H9 (cell line): ENCODE data around the gene SPDYE6. TPM values are rescaled to one million over a fixed set of nuclear protein-coding genes. Genes with fewer than 3 reads are reported as not detected.
A peak's percentile ranks its signal among the peaks of the same experiment; 100 is the strongest.

ENCODE experiments used
- DNase-seq: peaks from one replicate; pipeline ENCODE4 v3.0.0-alpha.2; 2017
- H2AFZ ChIP-seq: one replicate; pipeline ENCODE4 v1.6.1; 2013; ENCODE audit warnings: mild to moderate bottlenecking, low read length, control low read depth, moderate library complexity
- H2AK5ac ChIP-seq: 2 replicates; pipeline ENCODE4 v1.6.1; 2013; ENCODE audit warnings: low read length, control low read depth, mixed read lengths; ENCODE audit not compliant: insufficient read length
- H2BK120ac ChIP-seq: one replicate; pipeline ENCODE4 v1.6.1; 2013; ENCODE audit warnings: low read depth, mild to moderate bottlenecking, low read length, control low read depth, inconsistent platforms; ENCODE audit not compliant: poor library complexity, severe bottlenecking
- H2BK12ac ChIP-seq: 2 replicates; pipeline ENCODE4 v1.6.1; 2013; ENCODE audit warnings: low read length, control low read depth, mixed read lengths, low read depth; ENCODE audit not compliant: insufficient read length
- H2BK15ac ChIP-seq: 2 replicates; pipeline ENCODE4 v1.6.1; 2013; ENCODE audit warnings: low read depth, low read length, control low read depth
- H2BK20ac ChIP-seq: one replicate; pipeline ENCODE4 v1.6.1; 2013; ENCODE audit warnings: low read depth, mild to moderate bottlenecking, low read length, control low read depth, inconsistent platforms; ENCODE audit not compliant: poor library complexity, severe bottlenecking
- H2BK5ac ChIP-seq: 2 replicates; pipeline ENCODE4 v1.6.1; 2013; ENCODE audit warnings: low read length, control low read depth, mixed read lengths; ENCODE audit not compliant: insufficient read length
- H3K14ac ChIP-seq: 2 replicates; pipeline ENCODE4 v1.6.1; 2013; ENCODE audit warnings: low read length, control low read depth; ENCODE audit not compliant: insufficient read depth
- H3K18ac ChIP-seq: 2 replicates; pipeline ENCODE4 v1.6.1; 2013; ENCODE audit warnings: low read depth, mild to moderate bottlenecking, mixed read lengths, low read length, control low read depth; ENCODE audit not compliant: insufficient read length
- H3K23ac ChIP-seq: 2 replicates; pipeline ENCODE4 v1.6.1; 2013; ENCODE audit warnings: low read length, control low read depth, mixed read lengths, low read depth; ENCODE audit not compliant: insufficient read length
- H3K23me2 ChIP-seq: 2 replicates; pipeline ENCODE4 v1.6.1; 2013; ENCODE audit warnings: low read depth, mild to moderate bottlenecking, mixed read lengths, low read length, control low read depth; ENCODE audit not compliant: insufficient read length, poor library complexity, severe bottlenecking
- H3K27ac ChIP-seq: 2 replicates; pipeline ENCODE4 v1.5.1; 2013; ENCODE audit warnings: low read length, control low read depth, mixed read lengths, low read depth; ENCODE audit not compliant: insufficient read length
- H3K27me3 ChIP-seq: 2 replicates; pipeline ENCODE4 v1.6.1; 2013; ENCODE audit warnings: low read length, control low read depth, inconsistent platforms; ENCODE audit not compliant: insufficient read depth
- H3K4ac ChIP-seq: 2 replicates; pipeline ENCODE4 v1.6.1; 2013; ENCODE audit warnings: low read depth, mild to moderate bottlenecking, control low read depth, inconsistent platforms, low read length, moderate library complexity
- H3K4me1 ChIP-seq: 2 replicates; pipeline ENCODE4 v1.6.1; 2013; ENCODE audit warnings: low read length, control low read depth, inconsistent platforms; ENCODE audit not compliant: insufficient read depth
- H3K4me2 ChIP-seq: 2 replicates; pipeline ENCODE4 v1.6.1; 2013; ENCODE audit warnings: low read length, control low read depth, mixed read lengths; ENCODE audit not compliant: insufficient read length, insufficient read depth
- H3K56ac ChIP-seq: 2 replicates; pipeline ENCODE4 v1.6.1; 2013; ENCODE audit warnings: low read depth, mild to moderate bottlenecking, mixed read lengths, low read length, control low read depth; ENCODE audit not compliant: insufficient read length
- H3K79me1 ChIP-seq: 2 replicates; pipeline ENCODE4 v1.6.1; 2013; ENCODE audit warnings: low read depth, mild to moderate bottlenecking, moderate library complexity, low read length, control low read depth, inconsistent platforms; ENCODE audit not compliant: insufficient read depth, poor library complexity, severe bottlenecking
- H3K79me2 ChIP-seq: 2 replicates; pipeline ENCODE4 v1.6.1; 2013; ENCODE audit warnings: low read length, control low read depth, inconsistent platforms; ENCODE audit not compliant: insufficient read depth
- H3K9ac ChIP-seq: 2 replicates; pipeline ENCODE4 v1.6.1; 2013; ENCODE audit warnings: low read length, control low read depth, mixed read lengths; ENCODE audit not compliant: insufficient read length; ENCODE audit errors: extremely low read depth
- H3K9me3 ChIP-seq: one replicate; pipeline ENCODE4 v1.6.1; 2013; ENCODE audit warnings: low read depth, low read length, inconsistent platforms; ENCODE audit not compliant: control insufficient read depth
- H3T11ph ChIP-seq: one replicate; pipeline ENCODE4 v1.6.1; 2013; ENCODE audit warnings: mild to moderate bottlenecking, low read length, control low read depth, inconsistent platforms
- H4K20me1 ChIP-seq: one replicate; pipeline ENCODE4 v1.6.1; 2013; ENCODE audit not compliant: control insufficient read depth, insufficient read length, insufficient read depth
- H4K5ac ChIP-seq: 2 replicates; pipeline ENCODE4 v1.6.1; 2013; ENCODE audit warnings: low read depth, mild to moderate bottlenecking, mixed read lengths, low read length, control low read depth; ENCODE audit not compliant: insufficient read length
- H4K8ac ChIP-seq: replicated peaks from 2 replicates; pipeline ENCODE4 v1.6.1; 2013; ENCODE audit warnings: low read length, control low read depth, mixed read lengths, low read depth; ENCODE audit not compliant: insufficient read length
- H4K91ac ChIP-seq: 2 replicates; pipeline ENCODE4 v1.6.1; 2013; ENCODE audit warnings: low read depth, mild to moderate bottlenecking, moderate library complexity, mixed read lengths, low read length, control low read depth; ENCODE audit not compliant: insufficient read length
- H3K27ac Mint-ChIP-seq, 3 experiments: 2 replicates in 2 of 3; 3 replicates in 1 of 3; pipeline ENCODE4 v1.8.0; 2020 to 2021; ENCODE audit warnings: mixed read lengths in 3 of 3, mild to moderate bottlenecking in 1 of 3, moderate library complexity in 1 of 3
- H3K27me3 Mint-ChIP-seq: 2 replicates; pipeline ENCODE4 v1.8.0; 2021; ENCODE audit warnings: low read depth, mild to moderate bottlenecking, moderate library complexity, mixed read lengths
- H3K36me3 Mint-ChIP-seq, 3 experiments: 2 replicates in 2 of 3; 3 replicates in 1 of 3; pipeline ENCODE4 v1.8.0; 2020 to 2021; ENCODE audit warnings: low read depth in 3 of 3, mixed read lengths in 3 of 3; ENCODE audit not compliant: insufficient read depth in 1 of 3
- H3K4me1 Mint-ChIP-seq, 2 experiments: 2 replicates each; pipeline ENCODE4 v1.8.0; 2020; ENCODE audit warnings: mixed read lengths in 2 of 2
- H3K4me3 Mint-ChIP-seq, 2 experiments: 2 replicates in 1 of 2; 3 replicates in 1 of 2; pipeline ENCODE4 v1.8.0; 2020 to 2021; ENCODE audit warnings: mild to moderate bottlenecking in 2 of 2, mixed read lengths in 2 of 2, moderate library complexity in 1 of 2
- H3K9me3 Mint-ChIP-seq, 2 experiments: 2 replicates in 1 of 2; 3 replicates in 1 of 2; pipeline ENCODE4 v1.8.0; 2020; ENCODE audit warnings: mild to moderate bottlenecking in 2 of 2, mixed read lengths in 2 of 2, moderate library complexity in 1 of 2
- WGBS: extraction: QIAGEN DNeasy Blood & Tissue Kit; methylation state at CpG from one replicate; pipeline ENCODE4 v1.1.7; 2013; ENCODE audit warnings: missing lambda C conversion rate, low lambda C conversion rate, mixed read lengths; ENCODE audit not compliant: insufficient read length; ENCODE audit errors: extremely low coverage; 5-methylcytosine and 5-hydroxymethylcytosine counted together
- total RNA-seq: library from RNA; stranded (reverse); gene quantifications from 2 replicates; pipeline ENCODE4 v1.2.1, GENCODE V29; 2021
- TF ChIP-seq, protein P1 (sequence below): fragments of 200-600 bp; sonication (generic); conservative IDR thresholded peaks from 3 replicates; pipeline ENCODE4 v1.8.0; 2021; ENCODE audit warnings: antibody characterized with exemption, mild to moderate bottlenecking

The SPDYE6 gene
- total RNA-seq, 1 experiment from 2014 or later = not detected

DNA sequence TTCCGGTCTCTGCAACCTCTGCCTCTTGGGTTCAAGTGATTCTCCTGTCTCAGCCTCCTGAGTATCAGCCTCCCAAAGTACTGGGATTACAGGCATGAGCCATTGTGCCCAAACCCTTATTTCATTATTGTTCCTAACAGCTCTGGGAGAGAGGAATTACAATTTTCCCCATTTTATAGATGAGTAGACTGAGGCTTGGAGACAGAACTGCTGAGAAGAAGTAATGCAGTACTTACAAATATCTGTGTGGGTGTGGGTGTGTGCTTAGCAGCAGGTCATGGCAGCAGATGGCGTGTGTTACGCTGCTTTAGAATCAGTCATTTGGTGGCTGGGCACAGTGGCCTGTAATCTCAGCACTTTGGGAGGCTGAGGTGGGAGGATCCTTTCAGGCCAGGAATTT, 47.3 kb upstream of the SPDYE6 start:
- Histone ChIP-seq H2BK20ac (no peak overlapping the region), H2BK12ac (no peak overlapping the region), H2BK15ac (no peak overlapping the region), H2AFZ (no peak overlapping the region), H3K14ac (no peak overlapping the region), H3K4ac (no peak overlapping the region), H3K56ac (no peak overlapping the region), H3K27me3 (no peaks in the 10 kb centered on the region), H3K4me1 (no peaks in the 10 kb centered on the region), H3K9me3 (no peaks in the 10 kb centered on the region), H3T11ph (no peak overlapping the region), H3K4me2 (no peak overlapping the region), H4K20me1 (no peaks in the 10 kb centered on the region), H4K8ac (no peak overlapping the region), H3K23me2 (no peaks in the 10 kb centered on the region), H3K27ac (no peak overlapping the region), H3K9ac (no peak overlapping the region), H2BK5ac (no peak overlapping the region), H3K79me1 (peaks cover 3% of the 10 kb centered on the region), H4K5ac (no peak overlapping the region), H2AK5ac (no peak overlapping the region), H2BK120ac (no peak overlapping the region), H3K79me2 (no peaks in the 10 kb centered on the region), H3K18ac (no peak overlapping the region), H4K91ac (no peak overlapping the region), H3K23ac (no peak overlapping the region)
- TF ChIP-seq, protein P1, sequence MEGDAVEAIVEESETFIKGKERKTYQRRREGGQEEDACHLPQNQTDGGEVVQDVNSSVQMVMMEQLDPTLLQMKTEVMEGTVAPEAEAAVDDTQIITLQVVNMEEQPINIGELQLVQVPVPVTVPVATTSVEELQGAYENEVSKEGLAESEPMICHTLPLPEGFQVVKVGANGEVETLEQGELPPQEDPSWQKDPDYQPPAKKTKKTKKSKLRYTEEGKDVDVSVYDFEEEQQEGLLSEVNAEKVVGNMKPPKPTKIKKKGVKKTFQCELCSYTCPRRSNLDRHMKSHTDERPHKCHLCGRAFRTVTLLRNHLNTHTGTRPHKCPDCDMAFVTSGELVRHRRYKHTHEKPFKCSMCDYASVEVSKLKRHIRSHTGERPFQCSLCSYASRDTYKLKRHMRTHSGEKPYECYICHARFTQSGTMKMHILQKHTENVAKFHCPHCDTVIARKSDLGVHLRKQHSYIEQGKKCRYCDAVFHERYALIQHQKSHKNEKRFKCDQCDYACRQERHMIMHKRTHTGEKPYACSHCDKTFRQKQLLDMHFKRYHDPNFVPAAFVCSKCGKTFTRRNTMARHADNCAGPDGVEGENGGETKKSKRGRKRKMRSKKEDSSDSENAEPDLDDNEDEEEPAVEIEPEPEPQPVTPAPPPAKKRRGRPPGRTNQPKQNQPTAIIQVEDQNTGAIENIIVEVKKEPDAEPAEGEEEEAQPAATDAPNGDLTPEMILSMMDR = no peak
- Mint-ChIP-seq H3K9me3 (no peaks in the 10 kb centered on the region), H3K36me3 (peaks cover 46 to 96% (median 82%) of the 10 kb centered on the region in 3 experiments), H3K27me3 (no peaks in the 10 kb centered on the region), H3K4me1 (no peaks in the 10 kb centered on the region), H3K4me3 (no peak overlapping the region), H3K27ac (peak overlapping the region in 1 of 3 experiments; percentile 52; a peak in 1 of 7 replicates)
- DNase-seq = no peak
- WGBS = no CpG with 5 or more reads among the region's 3 CpGs
